ENCODE data around the gene COL9A3.

Gene COL9A3

DNA sequence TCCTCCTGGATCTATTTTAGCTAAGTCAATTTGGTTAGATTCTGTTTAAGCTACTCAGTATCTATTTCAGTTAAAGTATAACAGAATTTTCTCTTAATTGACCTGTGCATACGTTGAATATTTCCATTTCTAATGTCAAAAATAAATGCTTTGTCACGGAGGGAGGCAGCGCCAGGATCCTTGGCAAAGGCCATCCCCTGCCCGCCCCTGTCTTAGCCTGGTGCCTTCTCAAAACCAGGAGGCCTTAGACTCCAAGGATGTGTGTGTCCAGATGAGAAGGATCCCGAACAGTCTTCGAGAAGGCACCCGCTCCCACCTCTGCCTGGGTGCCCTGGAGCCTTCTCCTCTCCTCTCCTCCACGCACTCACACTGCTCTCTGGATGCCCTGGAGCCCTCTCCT, 22.4 kb downstream of the COL9A3 start:
- TF ChIP-seq, protein P1, sequence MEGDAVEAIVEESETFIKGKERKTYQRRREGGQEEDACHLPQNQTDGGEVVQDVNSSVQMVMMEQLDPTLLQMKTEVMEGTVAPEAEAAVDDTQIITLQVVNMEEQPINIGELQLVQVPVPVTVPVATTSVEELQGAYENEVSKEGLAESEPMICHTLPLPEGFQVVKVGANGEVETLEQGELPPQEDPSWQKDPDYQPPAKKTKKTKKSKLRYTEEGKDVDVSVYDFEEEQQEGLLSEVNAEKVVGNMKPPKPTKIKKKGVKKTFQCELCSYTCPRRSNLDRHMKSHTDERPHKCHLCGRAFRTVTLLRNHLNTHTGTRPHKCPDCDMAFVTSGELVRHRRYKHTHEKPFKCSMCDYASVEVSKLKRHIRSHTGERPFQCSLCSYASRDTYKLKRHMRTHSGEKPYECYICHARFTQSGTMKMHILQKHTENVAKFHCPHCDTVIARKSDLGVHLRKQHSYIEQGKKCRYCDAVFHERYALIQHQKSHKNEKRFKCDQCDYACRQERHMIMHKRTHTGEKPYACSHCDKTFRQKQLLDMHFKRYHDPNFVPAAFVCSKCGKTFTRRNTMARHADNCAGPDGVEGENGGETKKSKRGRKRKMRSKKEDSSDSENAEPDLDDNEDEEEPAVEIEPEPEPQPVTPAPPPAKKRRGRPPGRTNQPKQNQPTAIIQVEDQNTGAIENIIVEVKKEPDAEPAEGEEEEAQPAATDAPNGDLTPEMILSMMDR (IDR thresholded peaks at IDR 0.05; ENCODE audit: low read depth, low read length, missing control alignments), result no peak
- no peak overlapping the region for H3K4me3 ChIP-seq (replicated peaks; ENCODE audit: low read depth, low read length)
- DNase-seq (ENCODE audit: extremely low read depth, low read depth), result no peak

DNA sequence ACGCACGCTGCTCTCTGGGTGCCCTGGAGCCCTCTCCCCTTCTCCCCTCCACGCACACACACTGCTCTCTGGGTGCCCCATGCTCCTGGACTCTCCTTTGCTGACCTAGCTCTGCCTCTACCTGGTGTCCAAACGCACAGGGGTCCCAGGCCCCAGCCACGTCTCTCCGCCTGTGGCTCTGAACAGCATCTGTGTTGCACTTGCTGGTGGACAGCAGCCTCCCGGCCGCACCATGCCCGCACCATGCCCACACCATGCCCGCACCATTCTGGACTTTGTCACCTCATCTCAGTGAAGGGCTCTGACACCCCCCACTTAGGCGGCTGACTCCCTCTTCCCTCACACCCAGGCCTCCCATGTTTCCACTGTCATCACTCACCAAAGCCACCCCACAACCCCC, 23.0 kb downstream of the COL9A3 start:
- DNase-seq (ENCODE audit: extremely low read depth, low read depth), result no peak
- no peak overlapping the region for H3K4me3 ChIP-seq (replicated peaks; ENCODE audit: low read depth, low read length)
- TF ChIP-seq, protein P1 (IDR thresholded peaks at IDR 0.05; ENCODE audit: low read depth, low read length, missing control alignments), result no peak

DNA sequence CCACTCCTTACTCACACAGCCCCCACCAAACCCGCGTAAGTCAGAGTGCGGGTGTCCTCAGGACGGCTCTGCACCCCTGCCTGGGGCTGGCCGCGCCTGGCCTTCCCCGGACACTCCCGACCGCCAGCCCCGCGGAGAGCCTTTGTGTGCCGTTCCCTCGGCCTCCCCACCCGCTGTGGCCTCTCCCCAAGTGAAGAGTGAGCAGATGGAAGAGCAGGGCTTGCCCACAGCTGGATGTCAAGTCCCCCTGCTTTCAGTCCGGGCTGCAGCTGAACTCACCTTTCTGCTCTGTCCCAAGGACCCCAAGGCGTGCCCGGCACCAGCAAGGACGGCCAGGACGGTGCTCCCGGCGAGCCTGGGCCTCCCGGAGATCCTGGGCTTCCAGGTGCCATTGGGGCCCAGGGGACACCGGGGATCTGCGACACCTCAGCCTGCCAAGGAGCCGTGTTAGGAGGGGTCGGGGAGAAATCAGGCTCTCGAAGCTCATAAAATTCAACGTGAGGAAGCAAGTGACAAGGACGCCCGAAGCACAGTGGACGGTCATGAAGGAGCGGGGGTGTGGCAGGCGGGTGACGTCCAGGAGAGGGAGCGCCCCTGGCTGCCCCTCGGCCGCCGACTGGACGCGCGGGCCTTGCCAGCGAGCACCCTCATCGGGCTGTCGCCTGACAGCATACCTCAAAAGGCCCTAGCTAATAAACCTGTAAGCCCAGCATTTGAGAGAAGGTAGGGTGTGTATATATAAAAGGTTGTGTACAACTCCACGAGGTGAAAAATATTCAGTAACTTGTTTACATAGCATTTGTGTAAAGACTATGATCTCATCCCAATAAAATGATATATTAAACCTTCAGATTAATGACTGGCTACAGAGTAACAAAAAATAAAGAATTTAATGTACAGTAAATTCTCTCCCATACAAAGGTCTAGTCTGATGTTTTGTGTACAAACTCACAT, 23.7 kb downstream of the COL9A3 start:
- DNase-seq (ENCODE audit: extremely low read depth, low read depth), result no peak

DNA sequence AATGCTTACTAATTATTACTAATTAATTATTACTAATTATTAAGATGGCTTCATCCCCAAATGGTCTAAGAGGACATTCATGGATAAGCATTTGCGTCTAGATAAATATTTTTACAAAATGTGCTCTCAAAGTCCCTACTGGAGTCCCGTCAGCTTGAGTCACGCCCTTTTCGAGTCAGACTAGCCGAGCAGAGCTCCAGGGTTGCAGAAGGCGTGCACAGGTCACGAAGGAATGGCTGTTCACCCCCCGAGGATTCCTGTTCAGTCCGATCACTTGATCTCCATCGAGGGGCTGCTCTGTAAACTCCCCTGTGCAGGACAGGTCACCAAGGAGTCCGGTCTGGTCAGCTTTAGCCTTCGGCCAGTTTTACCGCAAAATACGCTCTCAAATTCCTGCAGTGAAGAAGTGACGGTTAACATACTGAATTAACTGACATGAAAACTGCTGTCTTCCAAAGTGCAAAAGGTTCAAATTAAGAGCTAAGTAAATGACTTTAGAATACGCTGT, 24.9 kb downstream of the COL9A3 start:
- H3K4me3 ChIP-seq (replicated peaks; ENCODE audit: low read depth, low read length), result no peak overlapping the region
- TF ChIP-seq, protein P1 (IDR thresholded peaks at IDR 0.05; ENCODE audit: low read depth, low read length, missing control alignments), result no peak
- DNase-seq (ENCODE audit: extremely low read depth, low read depth), result no peak

More for the DNA sequence above, 23.7 kb downstream of the COL9A3 start:
- H3K4me3 ChIP-seq (replicated peaks; ENCODE audit: low read depth, low read length), result no peak overlapping the region
- TF ChIP-seq, protein P1 (IDR thresholded peaks at IDR 0.05; ENCODE audit: low read depth, low read length, missing control alignments), result no peak

DNA sequence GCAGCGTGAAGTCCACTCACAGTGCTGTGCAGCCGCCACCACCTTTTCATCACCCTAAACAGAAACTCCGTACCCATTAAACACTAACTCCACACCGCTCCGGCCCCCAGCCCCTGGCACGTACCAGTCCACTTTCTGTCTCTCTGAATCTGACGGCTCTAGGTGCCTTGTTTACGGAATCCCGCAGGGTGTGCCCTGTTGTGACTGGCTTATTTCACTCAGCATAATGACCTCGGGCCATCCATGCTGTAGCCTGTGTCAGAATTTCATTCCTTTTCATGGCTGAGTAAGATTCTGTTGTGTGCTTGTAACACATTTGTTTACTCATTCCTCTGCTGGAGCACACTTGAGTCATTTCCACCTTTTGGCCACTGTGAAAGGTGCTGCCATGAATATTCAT, 26.8 kb downstream of the COL9A3 start:
- TF ChIP-seq, protein P1 (IDR thresholded peaks at IDR 0.05; ENCODE audit: low read depth, low read length, missing control alignments), result no peak
- DNase-seq (ENCODE audit: extremely low read depth, low read depth), result no peak

DNA sequence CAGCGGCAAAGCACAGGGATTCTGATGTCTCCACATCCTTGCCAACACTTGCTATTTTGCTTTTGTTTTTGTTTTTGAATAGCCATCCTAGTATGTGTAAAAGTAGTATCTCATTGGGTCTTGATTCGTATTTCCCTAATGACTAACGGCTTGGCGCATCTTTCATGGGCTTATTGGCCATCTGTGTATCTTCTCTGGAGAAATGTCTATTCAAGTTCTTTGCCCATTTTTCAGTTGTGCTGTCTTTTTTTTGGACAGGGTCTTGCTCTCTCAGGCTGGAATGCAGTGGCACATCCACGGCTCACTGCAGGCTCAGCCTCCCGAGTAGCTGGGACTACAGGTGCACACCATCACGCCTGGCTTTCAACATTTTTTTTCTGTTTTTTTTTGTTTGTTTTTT, 27.3 kb downstream of the COL9A3 start:
- TF ChIP-seq, protein P1 (IDR thresholded peaks at IDR 0.05; ENCODE audit: low read depth, low read length, missing control alignments), result no peak
- DNase-seq (ENCODE audit: extremely low read depth, low read depth), result no peak
- no peak overlapping the region for H3K4me3 ChIP-seq (replicated peaks; ENCODE audit: low read depth, low read length)

More for the DNA sequence above, 26.8 kb downstream of the COL9A3 start:
- H3K4me3 ChIP-seq (replicated peaks; ENCODE audit: low read depth, low read length), result no peak overlapping the region
